ENCODE results near the gene PRDM16.

PRDM16 gene

DNA sequence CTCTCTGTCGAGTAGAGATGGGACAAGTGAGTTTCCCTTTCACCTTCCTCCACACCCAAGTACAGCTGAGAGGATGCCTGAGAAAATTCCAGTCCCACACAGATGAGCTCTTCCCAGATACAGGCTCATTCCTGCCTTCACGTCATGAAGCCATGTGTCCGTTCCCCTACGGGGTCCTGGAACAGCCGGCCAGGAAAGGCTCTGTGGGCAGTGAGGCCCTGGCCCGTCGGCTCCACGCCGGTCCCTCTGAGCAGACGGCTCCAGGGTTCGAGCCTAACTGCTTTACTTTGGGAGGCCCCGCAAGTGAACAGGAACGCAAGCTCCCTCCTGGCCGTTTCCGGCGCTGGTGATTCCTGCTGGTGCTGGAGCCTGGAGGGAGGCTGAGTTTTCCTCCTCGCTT is 328.3 kb downstream of the PRDM16 start:
- DNase-seq (ENCODE audit: low spot score), result no peak

DNA sequence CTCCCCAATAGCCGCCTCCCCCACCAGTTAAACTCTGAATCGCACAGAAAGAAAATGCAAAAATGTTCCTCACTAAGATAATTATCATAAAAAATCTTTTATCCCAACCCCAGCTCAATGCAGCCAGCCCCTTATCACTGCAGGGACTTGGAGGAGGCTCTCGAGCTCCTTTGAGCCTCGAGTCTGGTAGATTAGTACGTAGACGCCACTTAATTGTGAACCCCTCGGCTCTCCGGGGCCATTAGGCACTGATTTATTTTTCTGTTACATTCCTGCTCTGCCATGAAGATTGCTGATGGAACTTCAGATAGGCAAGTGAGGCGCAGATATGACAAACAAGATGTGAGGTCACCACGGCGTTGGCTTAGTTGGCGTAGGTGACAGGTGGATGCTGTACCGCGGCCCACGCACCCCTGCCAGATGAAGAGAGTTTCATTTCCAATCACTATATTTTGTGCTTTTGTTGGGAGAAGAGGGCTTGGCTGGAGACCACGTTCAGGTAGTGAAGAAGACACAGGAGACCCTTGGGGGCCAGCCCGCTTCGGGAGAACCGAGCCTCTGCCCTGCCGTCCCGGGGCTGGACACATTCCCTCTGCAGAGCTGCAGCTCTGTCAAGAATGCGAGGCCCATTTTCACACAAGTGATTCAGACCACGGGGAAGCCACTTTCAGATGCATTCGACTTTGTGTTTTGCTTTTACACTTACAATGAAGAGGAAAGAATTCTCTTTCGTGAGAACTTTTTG is 329.6 kb downstream of the PRDM16 start:
- no peak for DNase-seq (ENCODE audit: low spot score)

DNA sequence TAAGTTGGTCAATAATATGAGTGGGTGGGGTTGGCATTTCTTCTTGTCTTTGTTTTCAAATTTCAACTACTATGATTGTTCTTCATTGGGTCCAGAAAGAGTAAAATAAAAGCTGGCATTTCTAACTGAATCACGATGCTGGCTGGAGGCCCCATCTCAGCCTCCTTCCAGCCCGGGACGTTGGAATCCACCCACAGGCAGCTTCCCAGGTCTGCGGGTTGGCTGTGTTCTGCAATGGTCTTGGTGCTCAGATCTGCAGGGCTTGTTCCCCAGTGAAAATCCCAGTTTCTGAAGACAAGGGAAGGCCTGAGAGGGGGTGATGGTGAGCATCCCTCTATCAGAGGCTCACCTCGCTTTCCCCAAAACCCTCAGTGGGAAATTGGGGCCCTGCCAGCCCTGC is 330.7 kb downstream of the PRDM16 start:
- no peak for DNase-seq (ENCODE audit: low spot score)

DNA sequence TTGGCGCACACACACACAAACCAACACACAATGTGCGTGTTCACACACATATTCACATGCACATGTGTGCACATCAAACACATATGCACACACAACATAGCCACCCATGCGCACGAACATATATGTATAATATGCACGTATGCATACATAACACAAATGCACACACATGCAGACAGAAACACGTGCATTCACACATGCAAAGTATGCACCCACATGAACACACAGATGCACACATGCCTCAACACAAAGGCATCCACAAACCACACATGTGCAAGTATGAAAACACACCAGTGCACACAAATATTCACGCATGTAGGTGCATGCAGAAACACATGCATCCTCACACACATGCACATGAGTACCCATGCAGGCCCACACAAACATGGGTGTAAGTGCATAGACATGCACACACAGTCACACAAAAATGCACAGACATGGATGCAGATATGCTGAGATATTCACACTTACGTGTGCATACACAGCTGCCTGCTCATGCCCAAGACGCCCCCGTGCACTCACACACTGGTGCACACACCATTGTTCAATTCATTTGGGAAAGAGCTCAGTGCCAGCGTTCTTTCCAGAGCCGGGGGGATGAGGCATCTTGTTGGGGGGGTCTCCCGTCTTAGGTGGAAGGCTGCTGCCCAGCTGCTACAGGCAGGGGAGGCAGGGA is 332.7 kb downstream of the PRDM16 start:
- no peak for DNase-seq (ENCODE audit: low spot score)

DNA sequence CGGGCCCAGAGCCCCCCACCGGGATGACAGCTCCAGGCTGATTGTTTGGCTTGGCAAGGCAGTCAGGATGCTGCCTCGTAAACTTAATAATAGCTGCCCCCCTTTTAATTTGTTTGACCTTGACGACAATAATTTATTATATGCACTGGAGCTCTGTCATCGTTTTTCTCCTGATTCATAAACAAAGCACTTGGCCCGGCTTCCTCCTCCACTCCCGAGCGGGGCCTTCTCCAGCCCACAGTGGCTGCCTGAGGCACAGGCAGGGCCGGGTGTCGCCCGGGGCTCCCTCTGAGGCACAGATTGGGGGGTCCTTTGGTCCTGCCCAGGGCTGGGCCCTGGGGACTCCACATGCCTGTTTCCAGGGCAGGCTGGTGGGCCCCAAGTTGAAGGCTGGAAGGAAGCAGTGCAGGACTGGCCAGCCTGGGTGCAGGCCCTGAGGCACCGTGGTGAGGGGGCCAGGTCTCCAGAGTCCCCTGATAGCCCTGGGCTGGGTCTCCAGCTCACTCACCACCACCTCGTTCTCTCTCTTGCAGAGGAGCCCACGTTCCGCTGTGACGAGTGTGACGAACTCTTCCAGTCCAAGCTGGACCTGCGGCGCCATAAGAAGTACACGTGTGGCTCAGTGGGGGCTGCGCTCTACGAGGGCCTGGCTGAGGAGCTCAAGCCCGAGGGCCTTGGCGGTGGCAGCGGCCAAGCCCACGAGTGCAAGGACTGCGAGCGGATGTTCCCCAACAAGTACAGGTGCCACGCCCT is 333.4 kb downstream of the PRDM16 start:
- no peak for DNase-seq (ENCODE audit: low spot score)

DNA sequence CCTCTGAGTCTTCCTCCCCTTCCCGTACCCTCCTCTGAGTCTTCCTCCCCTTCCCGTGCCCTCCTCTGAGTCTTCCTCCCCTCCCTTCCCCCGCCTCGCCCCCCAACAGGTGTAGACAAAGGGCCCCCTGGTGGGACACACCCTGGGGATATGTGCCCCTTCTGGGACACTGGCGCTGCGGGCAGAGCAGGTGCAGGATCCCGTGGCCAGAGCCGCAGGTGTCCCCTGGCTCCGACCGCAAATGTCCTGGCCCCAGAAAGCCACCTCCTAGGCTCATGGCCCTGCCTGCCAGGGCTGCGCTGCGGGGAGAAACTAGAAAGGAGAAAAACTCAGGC is 334.0 kb downstream of the PRDM16 start:
- DNase-seq (ENCODE audit: low spot score), result no peak

DNA sequence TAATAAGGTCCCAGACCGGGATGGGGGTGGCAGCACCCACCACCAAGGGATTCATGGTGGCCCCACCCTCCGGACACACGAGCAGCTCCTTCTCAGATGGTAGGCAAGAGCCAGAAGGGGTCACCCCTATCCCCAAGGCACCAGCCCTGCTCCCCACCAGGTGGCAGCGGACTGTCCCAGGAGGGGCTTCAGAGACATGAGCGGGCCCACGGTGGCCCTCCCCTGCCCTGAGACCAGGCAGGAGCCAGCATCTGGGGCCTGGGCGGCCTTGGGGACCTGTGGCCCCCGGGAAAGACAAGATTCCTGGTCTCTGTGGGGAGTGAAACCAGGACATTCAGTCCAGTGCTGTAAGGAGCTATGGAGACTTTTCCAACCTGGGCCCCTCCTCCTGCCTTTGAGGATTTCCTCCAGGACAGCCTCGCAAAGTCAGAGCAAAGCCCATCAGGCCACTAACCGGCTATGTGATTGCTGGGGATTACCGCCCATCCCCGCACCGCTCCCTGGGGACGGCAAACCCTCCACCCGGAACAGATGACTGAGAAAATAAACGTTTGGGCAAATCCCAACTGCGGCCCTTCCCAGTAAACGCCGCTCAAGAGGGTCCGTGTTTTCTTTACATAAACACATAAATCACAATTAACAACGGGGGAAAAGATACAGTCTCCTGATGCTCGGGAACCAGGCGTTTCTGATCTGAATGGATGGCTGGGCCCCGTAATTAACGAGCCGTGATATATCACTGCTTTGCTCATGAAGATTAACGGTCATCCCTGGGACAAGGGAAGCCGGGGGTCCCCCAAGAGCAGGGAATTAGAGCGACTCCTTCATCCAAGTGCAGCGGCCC is 334.6 kb downstream of the PRDM16 start:
- no peak for DNase-seq (ENCODE audit: low spot score)

DNA sequence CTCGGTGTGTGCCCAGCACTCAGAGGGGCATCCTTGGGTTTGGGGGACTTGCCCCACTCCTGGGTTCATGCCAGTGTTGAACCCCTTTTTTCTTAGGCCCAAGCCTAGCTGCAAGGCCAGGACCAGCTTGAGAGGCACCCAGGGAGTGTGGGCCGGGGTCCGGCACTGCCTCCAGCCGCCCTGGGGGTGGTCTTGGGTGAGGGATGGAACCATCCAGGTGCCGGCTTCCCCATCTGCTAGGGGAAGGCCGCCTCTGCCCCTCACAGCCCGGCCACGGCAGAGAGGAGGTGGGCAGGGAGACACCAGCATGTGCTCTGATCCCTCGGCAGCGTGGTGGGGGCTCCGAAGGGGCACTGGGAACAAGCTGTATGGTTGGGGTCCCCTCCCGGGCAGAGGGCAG is 335.3 kb downstream of the PRDM16 start:
- DNase-seq (ENCODE audit: low spot score), result no peak

DNA sequence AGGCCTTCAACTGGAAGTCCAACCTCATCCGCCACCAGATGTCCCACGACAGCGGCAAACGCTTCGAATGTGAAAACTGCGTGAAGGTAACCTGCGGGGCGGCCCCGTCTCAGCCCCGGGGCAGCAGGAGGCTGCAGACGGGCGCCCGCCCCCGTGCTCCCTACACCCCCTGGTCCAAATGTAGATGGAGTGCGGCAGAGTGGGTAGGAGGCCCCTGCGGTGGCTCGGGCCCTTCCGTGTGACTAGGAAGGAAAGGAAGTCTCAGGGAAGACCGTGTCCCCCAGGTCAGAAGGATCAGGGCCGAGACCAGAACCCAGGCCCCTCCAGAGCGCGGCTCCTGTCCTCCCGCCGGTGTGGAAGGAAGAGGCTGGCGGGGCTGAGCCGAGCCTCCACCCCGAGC is 335.8 kb downstream of the PRDM16 start:
- DNase-seq (ENCODE audit: low spot score), result no peak

DNA sequence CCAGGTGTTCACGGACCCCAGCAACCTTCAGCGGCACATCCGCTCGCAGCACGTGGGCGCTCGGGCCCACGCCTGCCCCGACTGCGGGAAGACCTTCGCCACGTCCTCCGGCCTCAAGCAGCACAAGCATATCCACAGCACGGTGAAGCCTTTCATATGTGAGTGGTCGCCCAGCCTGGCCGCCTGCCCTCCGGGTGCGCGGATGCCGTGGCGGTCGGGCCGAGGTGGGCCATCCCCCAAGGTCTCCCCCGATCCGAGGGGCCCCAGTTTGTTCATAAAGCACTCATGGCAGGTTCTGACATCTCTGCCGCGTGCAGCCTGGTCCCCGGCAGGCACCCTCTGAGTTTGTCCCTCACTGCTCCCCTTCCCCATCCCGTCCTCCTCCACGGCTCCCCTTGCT is 336.5 kb downstream of the PRDM16 start:
- no peak for DNase-seq (ENCODE audit: low spot score)

DNA sequence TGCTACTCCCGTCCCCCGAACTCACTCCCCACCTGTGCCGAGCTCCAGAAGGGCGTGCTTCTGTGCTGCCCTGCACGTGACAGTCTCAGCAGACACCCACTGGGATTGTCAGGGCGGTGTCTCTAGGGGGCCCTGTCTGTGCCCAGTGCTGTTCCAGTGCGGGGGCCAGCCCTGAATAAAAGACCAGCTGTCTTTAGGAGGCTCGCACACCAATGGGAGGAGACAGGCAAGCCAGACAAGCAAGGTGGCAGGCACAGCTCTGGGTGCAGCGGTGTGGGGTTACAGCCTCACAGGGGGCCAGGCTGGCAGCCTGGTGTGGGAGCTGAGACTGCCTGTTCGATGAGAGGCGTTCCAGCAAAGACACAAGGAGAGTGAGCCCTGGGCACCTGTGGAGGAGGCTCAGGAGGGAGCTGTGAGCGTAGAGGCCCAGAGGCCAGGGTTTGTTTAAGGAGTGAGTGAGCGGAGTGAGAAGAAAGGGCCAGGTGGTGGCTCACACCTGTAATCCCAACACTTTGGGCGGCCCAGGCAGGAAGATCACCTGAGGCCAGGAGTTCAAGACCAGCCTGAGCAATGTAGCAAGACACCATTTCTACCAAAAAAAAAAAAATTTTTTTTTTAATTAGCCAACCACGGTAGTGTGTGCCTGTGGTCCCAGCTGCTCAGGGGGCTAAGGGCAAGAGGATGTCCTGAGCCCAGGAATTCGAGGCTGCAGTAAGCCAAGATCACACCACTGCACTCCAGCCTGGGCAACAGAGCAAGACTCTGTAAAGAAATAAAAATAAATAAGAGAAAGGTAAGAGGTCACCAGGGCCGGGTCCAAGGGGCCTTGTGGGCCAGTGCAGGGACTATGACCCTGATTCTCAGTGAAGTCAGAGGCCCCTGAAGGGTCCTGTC is 337.2 kb downstream of the PRDM16 start:
- no peak for DNase-seq (ENCODE audit: low spot score)

DNA sequence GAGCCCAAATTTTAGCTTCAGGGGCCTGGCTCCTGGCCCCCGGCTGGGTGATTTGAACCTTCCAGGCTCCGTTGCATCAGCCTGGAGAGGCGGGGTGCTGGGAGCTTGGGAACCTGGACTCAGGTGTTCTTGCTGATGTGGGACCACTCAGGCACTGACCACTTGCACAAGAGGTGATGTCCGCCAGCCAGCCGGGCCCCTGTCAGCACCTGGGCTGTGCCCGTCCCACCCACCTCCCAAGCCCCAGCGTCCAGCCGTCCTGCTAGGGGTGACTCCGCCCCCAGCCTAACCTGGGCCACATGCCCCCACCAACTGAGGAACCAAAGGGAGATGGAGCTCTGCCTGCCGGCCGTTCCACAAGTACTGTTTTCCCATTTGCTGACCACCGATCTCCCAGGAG is 338.0 kb downstream of the PRDM16 start:
- DNase-seq (ENCODE audit: low spot score), result no peak

DNA sequence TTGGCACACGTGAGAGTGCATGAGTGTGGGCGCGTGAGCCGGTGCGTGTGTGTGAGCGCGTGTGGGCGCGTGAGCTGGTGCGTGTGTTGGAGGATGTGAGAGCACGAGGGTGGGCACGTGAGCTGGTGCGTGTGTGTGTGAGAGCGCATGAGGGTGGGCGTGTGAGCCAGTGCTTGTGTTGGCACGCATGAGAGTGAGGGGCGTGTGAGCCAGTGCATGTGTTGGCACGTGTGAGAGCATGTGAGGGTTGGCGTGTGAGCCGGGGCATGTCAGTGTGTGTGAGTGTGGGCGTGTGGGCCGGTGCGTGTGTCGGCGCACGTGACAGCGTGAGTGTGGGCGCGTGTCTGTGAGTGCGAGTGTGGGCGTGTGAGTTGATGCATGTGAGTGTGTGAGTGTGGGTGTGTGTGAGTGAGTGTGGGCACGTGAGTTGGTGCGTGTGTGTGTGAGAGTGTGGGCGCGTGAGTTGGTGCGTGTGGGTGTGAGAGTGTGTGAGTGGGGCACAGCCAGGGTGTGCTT is 339.8 kb downstream of the PRDM16 start:
- DNase-seq (ENCODE audit: low spot score), result no peak

DNA sequence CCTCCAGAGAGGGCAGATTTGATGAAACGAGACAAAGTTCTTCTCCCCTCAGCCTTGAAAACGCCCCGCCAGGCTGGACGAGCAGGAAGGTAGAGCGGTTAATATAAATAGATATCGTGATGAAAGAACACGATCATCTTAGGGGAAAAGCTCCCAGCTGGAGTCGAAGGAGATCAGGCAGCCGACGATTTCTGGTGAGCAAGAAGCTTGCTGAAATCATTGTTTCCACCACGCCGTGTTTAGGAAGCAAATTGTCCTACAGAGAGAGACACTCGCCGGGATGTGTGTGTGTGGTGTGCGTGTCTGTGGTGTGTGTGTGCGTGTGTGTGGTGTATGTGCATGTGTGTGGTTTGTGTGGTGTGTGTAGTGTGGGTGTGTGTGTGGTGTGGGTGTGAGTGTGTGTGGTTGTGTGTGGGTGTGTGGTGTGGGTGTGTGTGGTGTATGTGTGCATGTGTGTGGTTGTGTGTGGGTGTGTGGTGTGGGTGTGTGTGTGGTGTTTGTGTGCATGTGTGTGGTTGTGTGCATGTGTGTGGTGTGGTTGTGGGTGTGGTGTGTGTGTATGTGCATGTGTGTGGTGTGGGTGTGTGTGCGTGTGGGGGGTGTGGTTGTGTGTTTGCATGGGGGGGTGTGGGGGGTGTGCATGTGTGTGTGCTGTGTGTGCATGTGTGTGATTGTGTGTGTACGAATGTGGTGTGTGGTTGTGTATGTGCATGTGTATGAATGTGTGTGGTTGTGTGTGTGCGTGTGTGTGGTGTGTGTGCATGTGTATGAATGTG is 340.6 kb downstream of the PRDM16 start:
- no peak for DNase-seq (ENCODE audit: low spot score)

DNA sequence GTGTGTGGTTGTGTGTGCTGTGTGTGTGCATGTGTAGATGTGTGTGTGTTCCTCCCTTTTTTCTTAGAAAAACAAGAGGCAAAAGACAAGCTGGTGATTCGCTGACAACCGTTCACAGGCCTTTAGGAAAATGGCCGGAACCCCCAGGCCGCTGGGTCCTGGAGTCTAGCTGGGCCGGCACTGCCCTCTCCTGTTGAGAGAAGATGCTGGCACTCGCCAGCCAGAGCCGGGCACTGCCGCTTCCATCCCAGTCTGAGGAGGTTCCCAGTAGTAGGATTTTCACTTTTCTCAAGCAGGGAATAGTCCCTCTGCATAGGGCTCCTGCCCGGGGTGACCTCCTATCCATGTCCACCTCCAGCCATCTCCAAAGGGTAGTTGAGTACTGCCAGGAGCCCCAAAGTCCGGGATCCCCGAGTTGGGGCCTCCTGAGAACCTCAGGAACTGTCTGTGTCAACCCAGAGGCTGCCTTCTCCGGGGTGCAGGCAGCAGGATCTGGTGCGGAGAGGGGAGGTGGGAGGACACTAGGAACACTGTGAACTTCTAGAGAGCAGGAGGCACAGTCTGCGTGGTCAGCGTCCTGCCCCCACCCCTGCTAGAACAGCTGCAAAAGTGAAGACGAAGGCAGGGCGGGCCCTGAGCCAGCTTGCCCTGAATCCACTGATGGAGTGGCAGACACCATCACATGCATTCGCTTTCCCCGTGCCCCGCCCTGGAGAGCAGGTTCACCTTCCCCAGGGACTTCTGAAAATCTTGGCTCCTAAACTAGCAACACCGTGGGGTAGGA is 341.3 kb downstream of the PRDM16 start:
- no peak for DNase-seq (ENCODE audit: low spot score)

DNA sequence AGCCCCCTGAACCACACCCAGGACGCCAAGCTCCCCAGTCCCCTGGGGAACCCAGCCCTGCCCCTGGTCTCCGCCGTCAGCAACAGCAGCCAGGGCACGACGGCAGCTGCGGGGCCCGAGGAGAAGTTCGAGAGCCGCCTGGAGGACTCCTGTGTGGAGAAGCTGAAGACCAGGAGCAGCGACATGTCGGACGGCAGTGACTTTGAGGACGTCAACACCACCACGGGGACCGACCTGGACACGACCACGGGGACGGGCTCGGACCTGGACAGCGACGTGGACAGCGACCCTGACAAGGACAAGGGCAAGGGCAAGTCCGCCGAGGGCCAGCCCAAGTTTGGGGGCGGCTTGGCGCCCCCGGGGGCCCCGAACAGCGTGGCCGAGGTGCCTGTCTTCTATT is 342.8 kb downstream of the PRDM16 start:
- no peak for DNase-seq (ENCODE audit: low spot score)

DNA sequence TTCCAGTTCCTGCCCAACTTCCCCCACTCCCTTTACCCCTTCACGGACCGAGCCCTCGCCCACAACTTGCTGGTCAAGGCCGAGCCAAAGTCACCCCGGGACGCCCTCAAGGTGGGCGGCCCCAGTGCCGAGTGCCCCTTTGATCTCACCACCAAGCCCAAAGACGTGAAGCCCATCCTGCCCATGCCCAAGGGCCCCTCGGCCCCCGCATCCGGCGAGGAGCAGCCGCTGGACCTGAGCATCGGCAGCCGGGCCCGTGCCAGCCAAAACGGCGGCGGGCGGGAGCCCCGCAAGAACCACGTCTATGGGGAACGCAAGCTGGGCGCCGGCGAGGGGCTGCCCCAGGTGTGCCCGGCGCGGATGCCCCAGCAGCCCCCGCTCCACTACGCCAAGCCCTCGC is 343.4 kb downstream of the PRDM16 start:
- DNase-seq (ENCODE audit: low spot score), result no peak

DNA sequence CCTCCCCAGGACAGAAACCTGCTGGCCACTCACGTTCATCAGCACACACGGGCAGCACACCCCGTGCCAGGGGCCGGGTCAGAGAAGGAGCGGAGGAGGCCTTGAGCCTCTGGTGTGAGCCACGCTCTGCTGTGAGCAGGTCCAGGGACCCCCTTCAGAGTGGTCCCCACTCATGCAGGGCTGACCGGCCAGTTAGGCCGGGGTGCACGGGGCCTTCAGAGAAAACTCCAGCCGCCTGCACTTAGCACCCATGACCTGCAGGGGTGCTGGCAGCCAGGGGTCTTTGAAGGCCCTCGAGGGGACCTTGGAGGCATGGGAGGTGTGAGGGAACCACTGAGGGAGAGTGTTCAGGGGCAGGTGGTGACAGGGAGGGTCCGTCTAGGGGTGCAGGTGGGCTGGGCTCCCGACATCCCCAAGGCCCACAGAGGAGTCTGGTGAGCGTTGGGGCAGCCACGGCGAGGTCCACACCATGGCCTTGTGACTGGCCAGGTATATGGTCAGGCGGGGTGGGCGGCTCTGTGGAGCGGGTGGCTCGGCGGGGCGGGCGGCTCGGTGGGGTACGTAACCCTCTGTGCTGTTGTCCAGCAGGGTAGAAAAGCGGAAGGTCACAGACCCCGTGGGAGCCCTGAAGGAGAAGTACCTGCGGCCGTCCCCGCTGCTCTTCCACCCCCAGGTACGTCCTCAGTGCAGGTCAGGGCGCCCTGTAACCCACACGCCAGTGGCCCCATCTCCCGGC is 345.1 kb downstream of the PRDM16 start:
- no peak for DNase-seq (ENCODE audit: low spot score)
